ENCODE measurements around the gene PTPRT. TPM values are rescaled to one million over a fixed set of nuclear protein-coding genes. Genes with fewer than 3 reads are reported as not detected.

The PTPRT gene
- total RNA-seq, 1 experiment from 2014 or later = not detected

DNA sequence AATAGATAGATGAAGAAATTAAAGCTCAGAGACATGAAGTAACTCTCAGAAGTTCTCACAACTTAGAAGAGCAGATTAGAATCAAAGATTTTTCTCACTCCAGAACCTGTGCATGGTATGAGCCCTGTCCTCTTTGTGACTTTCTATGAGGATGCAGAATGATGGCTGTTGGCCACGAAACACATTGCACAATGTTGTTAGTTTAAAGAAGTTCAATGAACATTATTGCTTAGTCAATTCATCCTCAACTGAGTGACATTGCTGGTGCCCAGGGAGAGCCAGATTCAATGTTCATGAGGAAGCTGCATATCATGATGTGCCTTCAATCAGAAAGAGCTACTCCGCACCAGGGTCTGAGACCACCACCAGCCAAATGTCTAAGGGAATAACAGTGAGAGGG is 633.1 kb downstream of the PTPRT start:
- no peak for DNase-seq (ENCODE audit: low spot score)
- no peak for TF ChIP-seq EZH2 (IDR thresholded peaks at IDR 0.05; ENCODE audit: borderline replicate concordance, low read depth, low read length, poor library complexity, severe bottlenecking)
- TF ChIP-seq, protein P1, sequence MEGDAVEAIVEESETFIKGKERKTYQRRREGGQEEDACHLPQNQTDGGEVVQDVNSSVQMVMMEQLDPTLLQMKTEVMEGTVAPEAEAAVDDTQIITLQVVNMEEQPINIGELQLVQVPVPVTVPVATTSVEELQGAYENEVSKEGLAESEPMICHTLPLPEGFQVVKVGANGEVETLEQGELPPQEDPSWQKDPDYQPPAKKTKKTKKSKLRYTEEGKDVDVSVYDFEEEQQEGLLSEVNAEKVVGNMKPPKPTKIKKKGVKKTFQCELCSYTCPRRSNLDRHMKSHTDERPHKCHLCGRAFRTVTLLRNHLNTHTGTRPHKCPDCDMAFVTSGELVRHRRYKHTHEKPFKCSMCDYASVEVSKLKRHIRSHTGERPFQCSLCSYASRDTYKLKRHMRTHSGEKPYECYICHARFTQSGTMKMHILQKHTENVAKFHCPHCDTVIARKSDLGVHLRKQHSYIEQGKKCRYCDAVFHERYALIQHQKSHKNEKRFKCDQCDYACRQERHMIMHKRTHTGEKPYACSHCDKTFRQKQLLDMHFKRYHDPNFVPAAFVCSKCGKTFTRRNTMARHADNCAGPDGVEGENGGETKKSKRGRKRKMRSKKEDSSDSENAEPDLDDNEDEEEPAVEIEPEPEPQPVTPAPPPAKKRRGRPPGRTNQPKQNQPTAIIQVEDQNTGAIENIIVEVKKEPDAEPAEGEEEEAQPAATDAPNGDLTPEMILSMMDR (conservative IDR thresholded peaks at IDR 0.05; ENCODE audit: low read depth, low read length) = no peak
- intact Hi-C loops (cut with micrococcal nuclease; ENCODE audit: unreplicated experiment) = no loop called here
- BruUV-seq (replicated peaks) = no TSS peak
- ChIA-PET CTCF (no interaction called here), POLR2A (ENCODE audit: low non-redundant PET) (no interaction called here)
- H3K27ac ChIP-seq (ENCODE audit: low read depth, low read length, poor library complexity, severe bottlenecking) = no peak overlapping the region
- H3K27me3 ChIP-seq (replicated peaks; ENCODE audit: insufficient read depth, low read depth, low read length, poor library complexity) = peaks cover 18% of the 10 kb centered on the region
- no peaks in the 10 kb centered on the region for H3K9me3 ChIP-seq (ENCODE audit: low read depth, low read length, poor library complexity, severe bottlenecking)
- no peak overlapping the region for H3K4me3 ChIP-seq (ENCODE audit: low read depth, low read length, poor library complexity, severe bottlenecking)
- H3K4me1 ChIP-seq (ENCODE audit: insufficient read depth, low read length, poor library complexity, severe bottlenecking) = no peaks in the 10 kb centered on the region
- no peaks in the 10 kb centered on the region for H3K36me3 ChIP-seq (ENCODE audit: insufficient read depth, low read length, poor library complexity, severe bottlenecking)

DNA sequence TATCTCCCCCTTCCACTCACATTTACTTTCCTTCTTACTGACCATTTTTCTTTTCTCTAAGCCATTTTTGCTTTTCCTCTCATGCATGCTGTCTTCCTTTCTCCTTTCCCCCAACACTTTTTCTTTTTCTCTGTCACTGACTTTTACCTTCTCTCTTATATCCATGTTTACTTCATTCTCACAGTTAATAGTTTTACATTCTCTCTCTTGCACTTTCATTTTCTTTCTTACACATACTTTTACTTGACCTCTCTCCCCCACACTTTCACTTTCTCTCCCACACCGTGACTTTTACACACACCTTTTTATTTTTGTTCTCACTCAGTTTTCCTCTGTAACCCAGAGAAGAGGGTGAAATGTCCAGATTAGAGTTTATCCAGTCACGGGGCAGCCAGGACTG is 636.3 kb downstream of the PTPRT start:
- DNase-seq (ENCODE audit: low spot score) = no peak
- Histone ChIP-seq H3K36me3 (ENCODE audit: insufficient read depth, low read length, poor library complexity, severe bottlenecking) (no peaks in the 10 kb centered on the region), H3K27ac (ENCODE audit: low read depth, low read length, poor library complexity, severe bottlenecking) (no peak overlapping the region), H3K4me1 (ENCODE audit: insufficient read depth, low read length, poor library complexity, severe bottlenecking) (no peaks in the 10 kb centered on the region), H3K9me3 (ENCODE audit: low read depth, low read length, poor library complexity, severe bottlenecking) (no peaks in the 10 kb centered on the region), H3K4me3 (ENCODE audit: low read depth, low read length, poor library complexity, severe bottlenecking) (no peak overlapping the region), H3K27me3 (replicated peaks; ENCODE audit: insufficient read depth, low read depth, low read length, poor library complexity) (peaks cover 18% of the 10 kb centered on the region)
- POLR2A ChIA-PET (ENCODE audit: low non-redundant PET) = no interaction called here
- intact Hi-C loops (cut with micrococcal nuclease; ENCODE audit: unreplicated experiment) = no loop called here
- no TSS peak for BruUV-seq (replicated peaks)
- TF ChIP-seq, protein P1 (conservative IDR thresholded peaks at IDR 0.05; ENCODE audit: low read depth, low read length) = no peak
- TF ChIP-seq EZH2 (IDR thresholded peaks at IDR 0.05; ENCODE audit: borderline replicate concordance, low read depth, low read length, poor library complexity, severe bottlenecking) = no peak
- CTCF ChIA-PET = no interaction called here

DNA sequence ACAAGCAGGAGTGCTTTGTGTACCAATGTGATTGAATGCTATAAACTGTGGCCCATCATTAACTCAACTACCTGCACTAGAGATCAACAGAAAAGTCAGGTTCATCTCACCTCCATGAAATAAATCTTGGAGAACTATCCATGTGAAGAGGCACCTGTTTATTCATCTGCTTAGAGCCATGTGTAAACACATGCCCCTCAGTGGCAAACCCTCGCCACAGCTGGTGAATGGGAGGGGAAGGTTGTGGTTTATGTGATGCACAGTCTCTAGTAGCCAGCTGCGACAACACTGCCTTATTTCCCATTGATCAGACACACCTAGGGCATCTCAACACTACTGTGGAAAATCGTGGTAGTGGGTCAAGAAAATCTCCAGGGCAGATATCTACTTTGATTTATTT is 640.2 kb downstream of the PTPRT start:
- ChIA-PET CTCF (no interaction called here), POLR2A (ENCODE audit: low non-redundant PET) (no interaction called here)
- H3K36me3 ChIP-seq (ENCODE audit: insufficient read depth, low read length, poor library complexity, severe bottlenecking) = no peaks in the 10 kb centered on the region
- H3K4me3 ChIP-seq (ENCODE audit: low read depth, low read length, poor library complexity, severe bottlenecking) = no peak overlapping the region
- no peak overlapping the region for H3K27ac ChIP-seq (ENCODE audit: low read depth, low read length, poor library complexity, severe bottlenecking)
- DNase-seq (ENCODE audit: low spot score) = no peak
- no peaks in the 10 kb centered on the region for H3K9me3 ChIP-seq (ENCODE audit: low read depth, low read length, poor library complexity, severe bottlenecking)
- H3K27me3 ChIP-seq (replicated peaks; ENCODE audit: insufficient read depth, low read depth, low read length, poor library complexity) = peaks cover 18% of the 10 kb centered on the region
- intact Hi-C loops (cut with micrococcal nuclease; ENCODE audit: unreplicated experiment) = no loop called here
- no peaks in the 10 kb centered on the region for H3K4me1 ChIP-seq (ENCODE audit: insufficient read depth, low read length, poor library complexity, severe bottlenecking)
- TF ChIP-seq, protein P1 (conservative IDR thresholded peaks at IDR 0.05; ENCODE audit: low read depth, low read length) = no peak
- no peak for TF ChIP-seq EZH2 (IDR thresholded peaks at IDR 0.05; ENCODE audit: borderline replicate concordance, low read depth, low read length, poor library complexity, severe bottlenecking)
- BruUV-seq (replicated peaks) = no TSS peak
